HG03460 (cell line): ENCODE data around the gene MMRN2.
"Not testable (repeated sequence)": the region's sequence is repeated elsewhere in the genome, so short reads cannot be mapped to it uniquely, and the experiment has no call there.

Experiments
- ATAC-seq: cut with Tn5 transposase; IDR thresholded peaks from one replicate; pipeline ENCODE4 v1.9.1; 2021; ENCODE audit not compliant: unreplicated experiment

MMRN2 gene, protein sequence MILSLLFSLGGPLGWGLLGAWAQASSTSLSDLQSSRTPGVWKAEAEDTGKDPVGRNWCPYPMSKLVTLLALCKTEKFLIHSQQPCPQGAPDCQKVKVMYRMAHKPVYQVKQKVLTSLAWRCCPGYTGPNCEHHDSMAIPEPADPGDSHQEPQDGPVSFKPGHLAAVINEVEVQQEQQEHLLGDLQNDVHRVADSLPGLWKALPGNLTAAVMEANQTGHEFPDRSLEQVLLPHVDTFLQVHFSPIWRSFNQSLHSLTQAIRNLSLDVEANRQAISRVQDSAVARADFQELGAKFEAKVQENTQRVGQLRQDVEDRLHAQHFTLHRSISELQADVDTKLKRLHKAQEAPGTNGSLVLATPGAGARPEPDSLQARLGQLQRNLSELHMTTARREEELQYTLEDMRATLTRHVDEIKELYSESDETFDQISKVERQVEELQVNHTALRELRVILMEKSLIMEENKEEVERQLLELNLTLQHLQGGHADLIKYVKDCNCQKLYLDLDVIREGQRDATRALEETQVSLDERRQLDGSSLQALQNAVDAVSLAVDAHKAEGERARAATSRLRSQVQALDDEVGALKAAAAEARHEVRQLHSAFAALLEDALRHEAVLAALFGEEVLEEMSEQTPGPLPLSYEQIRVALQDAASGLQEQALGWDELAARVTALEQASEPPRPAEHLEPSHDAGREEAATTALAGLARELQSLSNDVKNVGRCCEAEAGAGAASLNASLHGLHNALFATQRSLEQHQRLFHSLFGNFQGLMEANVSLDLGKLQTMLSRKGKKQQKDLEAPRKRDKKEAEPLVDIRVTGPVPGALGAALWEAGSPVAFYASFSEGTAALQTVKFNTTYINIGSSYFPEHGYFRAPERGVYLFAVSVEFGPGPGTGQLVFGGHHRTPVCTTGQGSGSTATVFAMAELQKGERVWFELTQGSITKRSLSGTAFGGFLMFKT

GRCh38 chr10:86957471-86958115 is at the start of gene MMRN2:
Gene MMRN2 (minus strand): TSS chr10:86957615. CDS start chr10:86957541, 74 bp downstream.
- no peak for ATAC-seq

DNA sequence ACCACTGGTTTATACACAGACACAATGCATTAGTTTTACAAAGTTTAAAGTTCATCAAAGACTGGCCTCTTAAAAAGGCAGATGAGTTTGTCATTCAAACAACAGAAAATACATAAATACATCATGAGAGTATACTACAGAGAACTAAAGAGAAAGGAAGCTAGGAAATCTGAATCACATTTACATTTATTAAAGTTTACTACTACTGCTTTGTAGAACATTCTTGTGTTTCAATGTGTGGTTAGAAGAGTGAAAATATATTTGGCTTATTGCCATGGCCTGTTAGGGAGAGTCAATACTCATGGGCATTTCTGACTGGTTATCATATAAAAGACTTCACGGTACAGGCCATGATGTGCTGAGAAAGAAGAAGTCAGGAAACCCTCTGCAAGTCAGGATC is 49.7 kb upstream of the MMRN2 start:
- ATAC-seq: not testable (repeated sequence)

GRCh38 chr10:87000491-87000890 is 43.1 kb upstream of the MMRN2 start:
- no peak for ATAC-seq

DNA sequence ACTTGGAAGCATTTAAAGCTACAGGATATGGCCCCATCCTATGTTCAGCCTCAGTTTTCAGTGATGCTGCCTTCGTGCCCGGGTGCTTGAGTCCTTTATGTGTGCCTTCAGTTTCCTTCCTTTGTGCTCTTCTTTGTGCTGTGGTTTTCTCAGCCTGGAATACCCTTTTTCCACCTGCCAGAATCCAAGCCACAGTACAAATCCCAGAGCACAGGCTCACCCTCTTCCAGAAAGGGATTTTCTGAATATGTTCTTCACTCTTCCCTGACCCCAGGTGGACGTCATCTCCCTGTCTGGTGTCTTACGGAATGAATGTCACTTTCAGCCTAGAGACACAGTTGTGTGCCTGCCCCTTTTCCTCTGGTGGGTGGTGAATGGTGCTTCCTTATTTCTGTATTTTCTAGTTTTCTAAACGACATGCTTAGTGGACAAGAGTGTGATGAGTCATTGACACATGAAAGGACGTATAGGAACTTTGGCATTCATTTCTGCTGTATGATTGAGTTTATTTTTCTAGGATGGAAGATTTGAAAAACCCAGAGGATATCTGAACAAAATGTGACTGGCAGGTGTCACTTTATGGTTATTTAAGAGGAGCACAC is 42.5 kb upstream of the MMRN2 start:
- not testable (repeated sequence) for ATAC-seq

GRCh38 chr10:86992929-86993328 is 35.5 kb upstream of the MMRN2 start:
- ATAC-seq: no peak

- ATAC-seq: no peak
Measured at GRCh38 chr10:86992456-86992855, 35.0 kb upstream of the MMRN2 start.

DNA sequence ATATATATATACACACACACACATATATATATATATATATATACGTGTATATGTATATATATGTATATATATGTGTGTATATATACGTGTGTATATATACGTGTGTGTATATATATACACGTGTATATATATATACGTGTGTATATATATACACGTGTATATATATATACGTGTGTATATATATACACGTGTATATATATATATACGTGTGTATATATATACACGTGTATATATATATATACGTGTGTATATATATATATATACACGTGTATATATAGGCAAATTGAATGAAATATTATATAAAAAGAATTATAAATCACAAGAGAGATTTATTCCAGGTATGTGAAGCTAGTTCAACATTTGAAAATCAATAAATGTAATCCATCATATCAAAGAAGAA is 33.9 kb upstream of the MMRN2 start:
- ATAC-seq: not testable (repeated sequence)

GRCh38 chr10:86988520-86988919 is 31.1 kb upstream of the MMRN2 start:
- ATAC-seq: no peak

- not testable (repeated sequence) for ATAC-seq
Measured at GRCh38 chr10:86984498-86984897, 27.1 kb upstream of the MMRN2 start.

DNA sequence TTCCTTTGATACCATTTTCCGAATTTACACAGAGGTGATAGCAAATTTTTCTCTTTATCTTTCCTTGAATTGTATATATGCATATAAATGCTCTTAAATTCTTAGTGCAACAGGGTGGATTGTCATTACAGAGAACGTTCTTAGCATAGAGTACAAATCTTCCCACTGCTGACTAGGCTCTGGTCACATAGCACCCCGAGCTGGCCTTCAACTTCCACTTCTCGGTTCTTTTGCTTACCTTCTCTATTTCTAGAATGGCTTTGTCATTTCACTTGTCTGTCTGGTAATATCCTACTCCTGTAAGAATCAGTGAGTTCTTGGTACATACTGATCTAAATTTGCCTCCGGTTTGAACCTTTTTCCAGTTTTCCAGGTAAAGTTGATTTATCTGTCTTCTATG is 24.3 kb upstream of the MMRN2 start:
- ATAC-seq: no peak

DNA sequence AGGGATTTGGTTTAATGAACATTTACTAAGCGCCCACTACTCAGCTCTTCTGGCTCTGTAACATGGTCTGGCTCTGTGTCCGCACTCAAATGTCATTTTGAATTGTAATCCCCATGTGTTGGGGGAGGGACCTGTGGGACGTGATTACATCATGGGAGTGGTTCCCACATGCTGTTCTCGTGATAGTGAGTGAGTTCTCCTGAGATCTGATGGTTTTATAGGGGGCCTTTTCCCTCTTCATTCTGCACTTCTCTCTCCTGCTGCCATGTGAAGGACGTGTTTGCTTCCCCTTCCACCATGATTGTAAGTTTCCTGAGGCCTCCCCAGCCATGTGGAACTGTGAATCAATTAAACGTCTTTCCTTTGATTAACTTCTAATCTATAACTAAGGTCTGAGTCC is 23.6 kb upstream of the MMRN2 start:
- ATAC-seq: not testable (repeated sequence)

DNA sequence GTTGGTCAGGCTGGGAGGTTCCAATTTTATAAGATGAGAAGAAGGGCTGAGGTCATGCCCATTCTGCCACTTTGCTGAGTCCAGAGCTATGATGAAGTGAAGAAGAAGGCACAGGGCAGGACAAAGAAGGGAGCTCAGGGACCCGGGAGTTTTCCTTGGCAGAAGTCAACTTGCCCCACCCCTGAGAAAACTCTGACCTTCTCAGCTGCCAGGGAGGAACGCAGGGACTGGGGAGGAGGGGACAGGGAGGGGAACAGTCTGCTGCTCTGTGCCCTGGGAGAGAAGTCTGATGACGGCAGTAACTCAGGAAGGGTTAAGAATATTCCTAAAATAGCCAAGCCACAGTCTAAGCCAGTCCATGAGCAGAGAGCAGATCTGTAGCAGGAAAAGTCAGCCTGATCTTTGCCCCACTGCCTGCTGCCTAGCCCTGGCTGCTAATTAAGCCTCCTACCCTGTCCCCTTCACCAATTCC is 22.6 kb upstream of the MMRN2 start:
- ATAC-seq: no peak

- no peak for ATAC-seq
Measured at GRCh38 chr10:86979296-86979818, 21.9 kb upstream of the MMRN2 start.

DNA sequence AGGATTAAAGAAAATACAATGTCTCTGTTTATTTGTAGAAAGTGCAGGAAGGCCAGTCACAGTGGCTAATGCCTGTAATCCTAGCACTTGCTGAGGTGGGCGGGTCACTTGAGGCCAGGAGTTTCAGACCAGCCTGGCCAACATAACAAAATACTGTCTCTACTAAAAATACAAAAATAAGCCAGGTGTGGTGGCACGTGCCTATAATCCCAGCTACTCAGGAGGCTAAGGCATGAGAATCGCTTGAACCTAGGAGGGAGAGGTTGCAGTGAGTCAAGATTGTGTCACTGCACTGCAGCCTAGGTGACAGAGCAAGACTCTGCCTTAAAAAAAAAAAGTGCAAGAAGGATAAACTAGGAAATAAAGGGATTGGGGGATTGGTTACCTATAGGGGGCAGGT is 21.0 kb upstream of the MMRN2 start:
- not testable (repeated sequence) for ATAC-seq

- no peak for ATAC-seq
Measured at GRCh38 chr10:86976362-86977056, 19.1 kb upstream of the MMRN2 start.

DNA sequence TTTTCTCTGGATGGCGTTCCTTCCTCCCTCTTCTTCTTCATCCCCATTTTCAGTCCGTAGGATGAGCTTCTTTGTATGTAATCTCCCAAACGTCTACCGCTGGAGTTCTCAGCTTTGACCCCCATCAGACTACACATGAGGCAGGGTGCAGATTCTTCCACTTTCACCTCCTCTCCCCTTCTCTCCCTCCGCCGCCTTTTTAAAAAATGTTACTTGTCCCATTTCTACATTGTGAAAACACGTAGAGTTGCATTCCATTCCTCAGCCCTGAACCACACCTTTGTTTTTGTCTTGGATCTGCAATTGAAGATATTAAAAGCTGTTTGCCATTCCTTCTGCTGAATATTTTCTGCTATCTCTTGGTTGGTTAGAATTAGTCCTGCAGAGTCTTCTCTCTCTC is 17.1 kb upstream of the MMRN2 start:
- no peak for ATAC-seq

- ATAC-seq: no peak
Measured at GRCh38 chr10:86972613-86973380, 15.4 kb upstream of the MMRN2 start.

DNA sequence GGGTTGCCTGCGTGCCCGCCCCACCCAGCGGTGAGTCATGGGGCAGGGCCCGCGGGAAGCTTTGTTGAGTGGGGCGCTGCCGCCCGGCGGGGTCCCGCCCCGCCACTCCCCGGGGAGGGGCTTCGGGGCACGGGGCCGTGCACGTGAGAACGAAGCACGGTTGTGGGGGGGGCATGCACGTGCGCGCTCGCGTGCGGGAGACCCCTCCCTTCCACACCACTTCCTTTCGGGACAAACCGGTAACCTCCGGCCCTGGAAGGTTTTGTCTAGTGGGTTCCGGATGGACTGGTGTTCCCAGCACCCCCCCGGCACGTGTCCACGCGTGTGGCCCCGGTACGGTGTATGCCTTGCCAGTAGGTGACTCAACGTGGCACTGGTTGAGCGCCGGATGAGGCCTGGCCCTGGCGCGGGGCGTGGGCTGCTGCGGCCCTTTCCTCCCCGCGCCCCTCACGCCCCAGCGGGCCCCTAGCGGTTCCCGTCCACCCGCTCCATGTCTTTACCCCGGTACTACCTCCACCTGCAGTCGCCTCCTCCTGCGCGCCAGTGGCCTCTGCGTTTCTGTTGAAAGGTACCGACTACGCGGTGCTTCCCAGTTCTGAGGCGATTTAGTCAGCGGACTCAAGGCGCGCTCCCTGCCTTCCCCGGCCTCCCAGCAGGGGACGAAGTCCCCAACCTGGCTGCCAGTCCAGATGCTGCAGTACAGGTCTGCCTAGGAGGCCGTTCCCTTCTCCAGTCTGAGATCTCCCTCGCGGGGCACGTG is 14.0 kb upstream of the MMRN2 start:
- peak; percentile 77 for ATAC-seq

- no peak for ATAC-seq
Measured at GRCh38 chr10:86970982-86971231, 13.5 kb upstream of the MMRN2 start.
